PC-3 (cell line): ENCODE measurements around the gene PTGDS. TPM values are rescaled to one million over a fixed set of nuclear protein-coding genes. Genes with fewer than 3 reads are reported as not detected.

Source experiments
- ATAC-seq: fragments of 200-7000 bp; cut with Tn5 transposase; 2 replicates; pipeline ENCODE4 v1.9.1; 2020; ENCODE audit warnings: mild to moderate bottlenecking, moderate library complexity
- BruUV-seq: library from RNA; stranded (reverse); fragments of 400-500 nt; replicated peaks from 2 replicates; lab custom pipeline; 2021; lab: Mats Ljungman, UMichigan
- CTCF ChIA-PET: fragments of 300-600 bp; sonication (Branson Sonifier 250); formaldehyde crosslinking; loops from one replicate; lab custom pipeline; 2022; ENCODE audit warnings: antibody characterized with exemption; lab: Charles Lee
- POLR2A ChIA-PET: fragments of 300-600 bp; sonication (Branson Sonifier 250); formaldehyde crosslinking; loops from one replicate; lab custom pipeline; 2022; ENCODE audit warnings: antibody characterized with exemption; ENCODE audit not compliant: unreplicated experiment; lab: Charles Lee
- DNase-seq: peaks from one replicate; pipeline ENCODE4 v3.0.0-alpha.2; 2015
- H2AFZ ChIP-seq: fragments of 300-600 bp; sonication (generic); 2 replicates; pipeline ENCODE4 v1.6.0; 2016; ENCODE audit warnings: antibody characterized with exemption, low read length
- H3F3A ChIP-seq: fragments of 300-600 bp; sonication (generic); one replicate; pipeline ENCODE4 v1.6.0; 2017; ENCODE audit warnings: antibody characterized with exemption, low read length, control low read depth, mild to moderate bottlenecking; ENCODE audit not compliant: unreplicated experiment
- H3K27ac ChIP-seq: fragments of 300-600 bp; sonication (generic); 2 replicates; pipeline ENCODE4 v1.5.1; 2016; ENCODE audit warnings: mild to moderate bottlenecking, low read length
- H3K27me3 ChIP-seq: fragments of 300-600 bp; sonication (generic); 2 replicates; pipeline ENCODE4 v1.6.1; 2016; ENCODE audit warnings: low read length, mixed read lengths
- H3K36me3 ChIP-seq: fragments of 300-600 bp; sonication (generic); 2 replicates; pipeline ENCODE4 v1.6.1; 2016; ENCODE audit warnings: low read depth, mixed run types, low read length, mixed read lengths
- H3K4me1 ChIP-seq: fragments of 300-600 bp; sonication (generic); 2 replicates; pipeline ENCODE4 v1.5.1; 2016; ENCODE audit warnings: low read length; ENCODE audit not compliant: insufficient read depth
- H3K4me2 ChIP-seq: fragments of 300-600 bp; sonication (generic); 2 replicates; pipeline ENCODE4 v1.6.0; 2016; ENCODE audit warnings: low read length
- H3K4me3 ChIP-seq: fragments of 300-600 bp; sonication (generic); 2 replicates; pipeline ENCODE4 v1.5.1; 2016; ENCODE audit warnings: mild to moderate bottlenecking, low read length, mixed read lengths
- H3K79me2 ChIP-seq: fragments of 300-600 bp; sonication (generic); 2 replicates; pipeline ENCODE4 v1.6.1; 2017; ENCODE audit warnings: low read length, mixed read lengths
- H3K9ac ChIP-seq: fragments of 300-600 bp; sonication (generic); 2 replicates; pipeline ENCODE4 v1.6.0; 2016; ENCODE audit warnings: mild to moderate bottlenecking, low read length
- H3K9me2 ChIP-seq: fragments of 300-600 bp; sonication (generic); replicated peaks from 2 replicates; pipeline ENCODE4 v1.6.1; 2016; ENCODE audit warnings: mixed run types, low read length, mixed read lengths
- H3K9me3 ChIP-seq: fragments of 300-600 bp; sonication (generic); 2 replicates; pipeline ENCODE4 v1.6.1; 2016; ENCODE audit warnings: low read length, mixed read lengths
- H4K20me1 ChIP-seq: fragments of 300-600 bp; sonication (generic); 2 replicates; pipeline ENCODE4 v1.6.1; 2016; ENCODE audit warnings: low read length, mixed read lengths
- CTCF ChIP-seq: fragments of 300-600 bp; sonication (generic); conservative IDR thresholded peaks from 2 replicates; pipeline ENCODE4 v1.5.1; 2017; ENCODE audit warnings: antibody characterized with exemption, low read depth, mild to moderate bottlenecking, low read length
- EZH2 ChIP-seq: fragments of 300-600 bp; sonication (generic); IDR thresholded peaks from one replicate; pipeline ENCODE4 v1.6.1; 2017; ENCODE audit warnings: antibody characterized with exemption, mild to moderate bottlenecking, low read length; ENCODE audit not compliant: unreplicated experiment
- EZH2phosphoT487 ChIP-seq: fragments of 300-600 bp; sonication (generic); IDR thresholded peaks from 2 replicates; pipeline ENCODE4 v1.6.1; 2018; ENCODE audit warnings: mild to moderate bottlenecking, antibody characterized with exemption, low read length, borderline replicate concordance
- intact Hi-C: fragments of 100-400 bp; cut with micrococcal nuclease; formaldehyde crosslinking; loops from 2 replicates; pipeline ENCODE4 v1.9.0; 2023
- total RNA-seq: library from RNA; depleted of rRNA; stranded (reverse); fragments of >200 nt; gene quantifications from 2 replicates; pipeline ENCODE4 v1.2.3, GENCODE V29; 2014

The PTGDS gene
- total RNA-seq, 1 experiment from 2014 or later = not detected

- Histone ChIP-seq H3K27me3 (no peaks in the 10 kb centered on the region), H3K79me2 (peaks cover under 1% of the 10 kb centered on the region; the same call in 1 of the 2 replicates), H3K4me1 (no peaks in the 10 kb centered on the region), H3K36me3 (no peaks in the 10 kb centered on the region; the same call in 1 of the 2 replicates), H3K4me2 (no peak overlapping the region), H3K9ac (no peak overlapping the region), H4K20me1 (no peaks in the 10 kb centered on the region), H3K9me3 (no peaks in the 10 kb centered on the region), H3F3A (no peaks in the 10 kb centered on the region), H2AFZ (no peak overlapping the region), H3K27ac (no peak overlapping the region), H3K9me2 (no peaks in the 10 kb centered on the region), H3K4me3 (no peak overlapping the region)
- DNase-seq (no peak), ATAC-seq (no peak)
- intact Hi-C loops = no loop called here
- no TSS peak for BruUV-seq
- CTCF ChIA-PET = interaction anchor here (0.6 kb wide), 1 partner anchor 37 kb away, joined by 3 read pairs; no protein-coding TSS in a partner anchor
- TF ChIP-seq CTCF = no peak
- no peak for TF ChIP-seq EZH2phosphoT487
- no peak for TF ChIP-seq EZH2
- POLR2A ChIA-PET = no interaction called here
Measured at GRCh38 chr9:136936645-136937170, 40.6 kb upstream of the PTGDS start.

GRCh38 chr9:136937186-136938001 lies 39.9 kb upstream of the PTGDS start:
- Histone ChIP-seq H3K4me2 (no peak overlapping the region), H3K27me3 (no peaks in the 10 kb centered on the region), H3K27ac (no peak overlapping the region), H3F3A (no peaks in the 10 kb centered on the region), H3K36me3 (no peaks in the 10 kb centered on the region; the same call in 1 of the 2 replicates), H3K9ac (no peak overlapping the region), H3K9me3 (no peaks in the 10 kb centered on the region), H3K9me2 (no peaks in the 10 kb centered on the region), H3K4me3 (no peak overlapping the region), H3K4me1 (no peaks in the 10 kb centered on the region), H2AFZ (no peak overlapping the region), H3K79me2 (peaks cover 8% of the 10 kb centered on the region), H4K20me1 (no peaks in the 10 kb centered on the region)
- ATAC-seq = no peak
- BruUV-seq = no TSS peak
- intact Hi-C loops = no loop called here
- ChIA-PET POLR2A (no interaction called here), CTCF (interaction anchor here (0.6 kb wide), 1 partner anchor 36 kb away, joined by 3 read pairs; no protein-coding TSS in a partner anchor)
- no peak for TF ChIP-seq EZH2
- no peak for TF ChIP-seq EZH2phosphoT487
- no peak for TF ChIP-seq CTCF
- no peak for DNase-seq
